NCI-H187 (cell line): Measurements from ENCODE around the gene ATP6V1C2.
A peak's percentile ranks its signal among the peaks of the same experiment; 100 is the strongest.
"Not testable (repeated sequence)": the region's sequence is repeated elsewhere in the genome, so short reads cannot be mapped to it uniquely, and the experiment has no call there.

Experiments
- DNase-seq, 2 experiments: peaks; one replicate each; lab custom pipeline; 2025; lab: John Stamatoyannopoulos, UW

ATP6V1C2 gene

GRCh38 chr2:10768063-10768507 lies 46.7 kb downstream of the ATP6V1C2 start:
- no peak for DNase-seq

GRCh38 chr2:10770956-10771750 lies 49.7 kb downstream of the ATP6V1C2 start:
- DNase-seq = no peak

GRCh38 chr2:10771786-10772185 lies 50.4 kb downstream of the ATP6V1C2 start:
- no peak for DNase-seq

- DNase-seq = no peak
Measured at GRCh38 chr2:10772201-10772867, 50.9 kb downstream of the ATP6V1C2 start.

GRCh38 chr2:10772868-10773215 lies 51.4 kb downstream of the ATP6V1C2 start:
- no peak for DNase-seq

- DNase-seq = no peak
Measured at GRCh38 chr2:10773821-10774341, 52.5 kb downstream of the ATP6V1C2 start.

GRCh38 chr2:10774394-10774793 lies 53.0 kb downstream of the ATP6V1C2 start:
- DNase-seq = no peak

- DNase-seq = no peak
Measured at GRCh38 chr2:10775021-10775780, 53.8 kb downstream of the ATP6V1C2 start.

- no peak for DNase-seq
Measured at GRCh38 chr2:10775831-10776230, 54.4 kb downstream of the ATP6V1C2 start.

- no peak for DNase-seq
Measured at GRCh38 chr2:10776231-10776977, 55.0 kb downstream of the ATP6V1C2 start.

GRCh38 chr2:10777111-10777841 lies 55.8 kb downstream of the ATP6V1C2 start:
- DNase-seq = no peak

GRCh38 chr2:10777842-10778723 lies 56.7 kb downstream of the ATP6V1C2 start:
- no peak for DNase-seq

- no peak for DNase-seq
Measured at GRCh38 chr2:10778724-10779115, 57.3 kb downstream of the ATP6V1C2 start.

- DNase-seq = no peak
Measured at GRCh38 chr2:10779776-10780490, 58.5 kb downstream of the ATP6V1C2 start.

GRCh38 chr2:10780491-10780820 lies 59.0 kb downstream of the ATP6V1C2 start:
- no peak for DNase-seq

GRCh38 chr2:10780821-10781220 lies 59.4 kb downstream of the ATP6V1C2 start:
- not testable (repeated sequence) for DNase-seq

- DNase-seq = no peak
Measured at GRCh38 chr2:10781746-10782145, 60.3 kb downstream of the ATP6V1C2 start.

GRCh38 chr2:10783421-10783820 lies 62.0 kb downstream of the ATP6V1C2 start:
- DNase-seq = no peak

- peak in 1 of 2 experiments; percentile 28 for DNase-seq
Measured at GRCh38 chr2:10784719-10785118, 63.3 kb downstream of the ATP6V1C2 start.

- DNase-seq = no peak
Measured at GRCh38 chr2:10785260-10785659, 63.8 kb downstream of the ATP6V1C2 start.
